ENCODE data around the gene TMEM62. TPM values are rescaled to one million over a fixed set of nuclear protein-coding genes. Genes with fewer than 3 reads are reported as not detected.
"Not testable (repeated sequence)": the region's sequence is repeated elsewhere in the genome, so short reads cannot be mapped to it uniquely, and the experiment has no call there.

TMEM62 gene
- total RNA-seq, 1 donor from 2014 or later, result 52.2 TPM

- ATAC-seq (ENCODE audit: low read depth), result no peak
- no peak for DNase-seq
- POLR2A ChIA-PET, result no interaction called here
These were observed 32.5 kb downstream of the TMEM62 start for GRCh38 chr15:43165801-43166325.

GRCh38 chr15:43167261-43167660, 33.9 kb downstream of the TMEM62 start:
- ATAC-seq (ENCODE audit: low read depth); H3K9me3 Mint-ChIP-seq; H3K27ac Mint-ChIP-seq; DNase-seq; POLR2A ChIA-PET; H3K4me1 Mint-ChIP-seq; CTCF ChIA-PET; intact Hi-C loops (cut with micrococcal nuclease); H3K27me3 Mint-ChIP-seq; H3K4me3 Mint-ChIP-seq: not testable (repeated sequence)
- H3K36me3 Mint-ChIP-seq (ENCODE audit: low read depth), result peaks cover 62% of the 10 kb centered on the region

More at GRCh38 chr15:43165801-43166325, 32.5 kb downstream of the TMEM62 start:
- Mint-ChIP-seq H3K36me3 (ENCODE audit: low read depth) (peaks cover 61% of the 10 kb centered on the region), H3K27ac (no peak overlapping the region), H3K9me3 (no peaks in the 10 kb centered on the region), H3K4me1 (no peaks in the 10 kb centered on the region), H3K4me3 (no peak overlapping the region), H3K27me3 (no peaks in the 10 kb centered on the region)
- intact Hi-C loops (cut with micrococcal nuclease), result no loop called here
- no peak for TF ChIP-seq CTCF (IDR thresholded peaks at IDR 0.05)
- CTCF ChIA-PET, result no interaction called here

- POLR2A ChIA-PET, result no interaction called here
- Mint-ChIP-seq H3K4me1 (no peaks in the 10 kb centered on the region), H3K36me3 (ENCODE audit: low read depth) (peaks cover 69% of the 10 kb centered on the region), H3K27me3 (no peaks in the 10 kb centered on the region), H3K27ac (no peak overlapping the region), H3K9me3 (no peaks in the 10 kb centered on the region), H3K4me3 (no peak overlapping the region)
- CTCF ChIA-PET, result no interaction called here
- ATAC-seq (ENCODE audit: low read depth), result no peak
- intact Hi-C loops (cut with micrococcal nuclease), result no loop called here
- TF ChIP-seq CTCF (IDR thresholded peaks at IDR 0.05), result no peak
- DNase-seq, result no peak
These were observed 35.1 kb downstream of the TMEM62 start for GRCh38 chr15:43168192-43169107.

- TF ChIP-seq CTCF (IDR thresholded peaks at IDR 0.05), result no peak
- intact Hi-C loops (cut with micrococcal nuclease), result no loop called here
- Mint-ChIP-seq H3K4me3 (no peak overlapping the region), H3K9me3 (no peaks in the 10 kb centered on the region), H3K4me1 (no peaks in the 10 kb centered on the region), H3K27ac (no peak overlapping the region), H3K27me3 (no peaks in the 10 kb centered on the region), H3K36me3 (ENCODE audit: low read depth) (peaks cover 67% of the 10 kb centered on the region)
- ATAC-seq (ENCODE audit: low read depth) (no peak), DNase-seq (no peak)
- CTCF ChIA-PET, result no interaction called here
- POLR2A ChIA-PET, result no interaction called here
These were observed 36.5 kb downstream of the TMEM62 start for GRCh38 chr15:43169888-43170287.

GRCh38 chr15:43175656-43176309, 42.4 kb downstream of the TMEM62 start:
- ATAC-seq (ENCODE audit: low read depth); DNase-seq; H3K4me3 Mint-ChIP-seq; H3K4me1 Mint-ChIP-seq; CTCF ChIA-PET; H3K27ac Mint-ChIP-seq; intact Hi-C loops (cut with micrococcal nuclease); H3K27me3 Mint-ChIP-seq; H3K9me3 Mint-ChIP-seq: not testable (repeated sequence)
- POLR2A ChIA-PET, result interaction anchor here (0.5 kb wide), 1 partner anchor 20 kb away, joined by 3 read pairs; no protein-coding TSS in a partner anchor
- H3K36me3 Mint-ChIP-seq (ENCODE audit: low read depth), result peaks cover 59% of the 10 kb centered on the region

- DNase-seq; H3K27me3 Mint-ChIP-seq; H3K4me3 Mint-ChIP-seq; H3K4me1 Mint-ChIP-seq; ATAC-seq (ENCODE audit: low read depth); H3K9me3 Mint-ChIP-seq; CTCF ChIA-PET; intact Hi-C loops (cut with micrococcal nuclease); POLR2A ChIA-PET; H3K27ac Mint-ChIP-seq: not testable (repeated sequence)
- peaks cover 63% of the 10 kb centered on the region for H3K36me3 Mint-ChIP-seq (ENCODE audit: low read depth)
These were observed 43.8 kb downstream of the TMEM62 start for GRCh38 chr15:43177147-43177546.
